AG04449 (cell line): Measurements from ENCODE around the gene LRTM1.
A peak's percentile ranks its signal among the peaks of the same experiment; 100 is the strongest.

Source experiments
- CTCF ChIA-PET: fragments of 350-600 bp; formaldehyde crosslinking; extraction: SDS; loops from one replicate; lab custom pipeline; 2021; ENCODE audit warnings: antibody characterized with exemption; lab: Yijun Ruan, JAX
- POLR2A ChIA-PET: fragments of 400-600, 350-600 bp; formaldehyde crosslinking; extraction: SDS; loops from one replicate; lab custom pipeline; 2020; ENCODE audit warnings: antibody characterized with exemption, inconsistent platforms; lab: Yijun Ruan, JAX
- DNase-seq: peaks from one replicate; pipeline ENCODE4 v3.0.0-alpha.2; 2010; ENCODE audit warnings: low read depth, low spot score
- H3K4me3 ChIP-seq: 2 replicates; pipeline ENCODE4 v1.5.1; 2011; ENCODE audit warnings: low read depth, mild to moderate bottlenecking, control low read depth, low read length
- TF ChIP-seq, protein P1 (sequence below): IDR thresholded peaks from one replicate; pipeline ENCODE4 v1.5.1; 2011; ENCODE audit warnings: mild to moderate bottlenecking, moderate library complexity, low read length, control low read depth, inconsistent platforms; ENCODE audit not compliant: insufficient read depth; ENCODE audit errors: missing control alignments

LRTM1 gene

DNA sequence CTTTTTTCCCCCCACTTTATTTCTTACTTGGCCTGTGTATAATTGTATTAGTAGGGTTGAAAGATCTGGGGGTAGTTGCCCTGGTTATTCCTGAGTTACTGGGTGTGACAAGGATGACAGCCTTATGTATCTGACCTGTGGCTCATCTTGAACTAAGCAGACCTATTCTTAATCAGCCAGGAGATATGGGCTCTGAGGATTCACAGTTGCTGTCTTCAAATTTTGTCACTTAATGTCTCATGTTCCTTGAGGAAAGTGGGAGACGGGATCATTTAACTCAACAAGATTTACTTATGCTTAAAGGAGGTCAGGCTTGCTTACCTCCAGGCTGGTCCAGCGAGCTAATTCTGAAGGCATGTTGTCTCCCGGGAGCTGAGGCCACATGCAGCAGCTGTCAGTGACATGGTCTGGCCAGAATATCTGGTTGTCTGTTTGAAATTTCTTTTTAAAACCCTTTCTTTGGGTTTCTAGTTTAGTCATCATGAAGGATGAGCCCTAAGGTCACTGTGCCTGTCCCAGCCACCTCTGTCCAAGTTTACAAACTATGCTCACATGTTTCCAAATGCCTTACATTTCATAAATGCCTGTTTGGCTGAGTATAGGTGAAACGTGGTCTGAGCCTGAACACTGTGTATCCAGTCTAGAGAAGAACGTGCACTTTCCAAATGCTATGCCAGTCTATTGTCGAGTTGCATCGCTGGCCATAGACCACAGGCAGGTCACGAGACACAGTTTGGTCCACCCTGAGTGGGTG, 26.8 kb downstream of the LRTM1 start:
- no peak for DNase-seq
- POLR2A ChIA-PET: no interaction called here

DNA sequence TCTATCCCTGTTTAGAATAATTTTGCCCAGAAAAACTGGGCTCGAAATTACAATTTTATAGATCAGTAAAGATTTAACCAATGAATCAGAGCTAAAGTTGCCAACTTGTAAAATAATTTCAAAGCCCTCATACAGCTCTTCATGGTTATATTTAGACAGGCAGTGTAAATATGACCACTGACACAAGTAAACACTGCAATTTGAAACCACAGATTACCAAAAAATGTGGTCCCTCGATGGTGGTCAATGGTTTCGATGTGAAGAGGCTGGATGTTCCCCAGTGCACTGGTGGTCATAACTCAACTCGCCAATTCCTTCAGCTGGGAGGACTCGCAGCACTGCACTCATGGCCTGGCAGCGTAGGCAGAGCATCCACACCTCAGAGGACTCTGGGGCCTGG, 28.6 kb downstream of the LRTM1 start:
- TF ChIP-seq, protein P1, sequence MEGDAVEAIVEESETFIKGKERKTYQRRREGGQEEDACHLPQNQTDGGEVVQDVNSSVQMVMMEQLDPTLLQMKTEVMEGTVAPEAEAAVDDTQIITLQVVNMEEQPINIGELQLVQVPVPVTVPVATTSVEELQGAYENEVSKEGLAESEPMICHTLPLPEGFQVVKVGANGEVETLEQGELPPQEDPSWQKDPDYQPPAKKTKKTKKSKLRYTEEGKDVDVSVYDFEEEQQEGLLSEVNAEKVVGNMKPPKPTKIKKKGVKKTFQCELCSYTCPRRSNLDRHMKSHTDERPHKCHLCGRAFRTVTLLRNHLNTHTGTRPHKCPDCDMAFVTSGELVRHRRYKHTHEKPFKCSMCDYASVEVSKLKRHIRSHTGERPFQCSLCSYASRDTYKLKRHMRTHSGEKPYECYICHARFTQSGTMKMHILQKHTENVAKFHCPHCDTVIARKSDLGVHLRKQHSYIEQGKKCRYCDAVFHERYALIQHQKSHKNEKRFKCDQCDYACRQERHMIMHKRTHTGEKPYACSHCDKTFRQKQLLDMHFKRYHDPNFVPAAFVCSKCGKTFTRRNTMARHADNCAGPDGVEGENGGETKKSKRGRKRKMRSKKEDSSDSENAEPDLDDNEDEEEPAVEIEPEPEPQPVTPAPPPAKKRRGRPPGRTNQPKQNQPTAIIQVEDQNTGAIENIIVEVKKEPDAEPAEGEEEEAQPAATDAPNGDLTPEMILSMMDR: no peak
- no peak overlapping the region for H3K4me3 ChIP-seq
- ChIA-PET CTCF (interaction anchor here (1.2 kb wide), 1 partner anchor 10 kb away, joined by 3 read pairs; no protein-coding TSS in a partner anchor), POLR2A (no interaction called here)
- DNase-seq: no peak

More for the DNA sequence above, 26.8 kb downstream of the LRTM1 start:
- CTCF ChIA-PET: no interaction called here
- no peak overlapping the region for H3K4me3 ChIP-seq
- TF ChIP-seq, protein P1: no peak

DNA sequence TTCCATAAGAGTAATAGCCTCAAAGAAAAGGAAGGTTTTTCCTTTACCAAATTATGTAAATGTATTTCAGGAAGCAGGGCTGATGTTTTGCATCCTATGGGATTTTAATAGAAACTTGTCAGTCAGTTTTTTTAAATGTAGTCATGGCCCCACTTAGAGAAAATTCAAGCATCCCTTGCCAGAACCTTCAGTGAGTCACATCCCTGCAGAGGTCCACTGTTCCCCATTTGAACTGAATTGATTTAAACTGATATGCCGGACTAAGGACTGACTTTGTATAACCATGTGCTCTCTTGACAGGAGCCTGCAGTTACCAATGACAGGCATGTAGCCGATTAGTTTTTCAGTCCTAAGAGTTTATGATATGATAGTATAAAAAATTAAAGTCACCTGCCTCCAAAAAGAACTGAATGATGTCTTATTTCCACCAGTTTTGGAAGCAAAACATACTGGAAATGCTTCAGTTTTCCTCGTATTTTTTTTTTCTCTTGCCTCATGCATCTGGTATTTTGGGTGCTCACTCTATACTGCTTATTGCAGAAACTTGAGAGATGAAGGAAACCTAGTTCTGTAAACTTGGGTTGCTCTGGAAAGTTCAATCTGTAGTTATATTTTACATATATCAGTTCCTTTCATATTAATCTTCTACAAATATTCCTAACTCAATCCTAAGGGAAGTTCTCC, 30.7 kb downstream of the LRTM1 start:
- CTCF ChIA-PET: interaction anchor here (1.2 to 1.4 kb wide), 2 partner anchors 11 to 15 kb away, joined by 3 to 5 read pairs; no protein-coding TSS in a partner anchor
- H3K4me3 ChIP-seq: no peak overlapping the region
- no peak for DNase-seq
- TF ChIP-seq, protein P1: no peak
- POLR2A ChIA-PET: no interaction called here

DNA sequence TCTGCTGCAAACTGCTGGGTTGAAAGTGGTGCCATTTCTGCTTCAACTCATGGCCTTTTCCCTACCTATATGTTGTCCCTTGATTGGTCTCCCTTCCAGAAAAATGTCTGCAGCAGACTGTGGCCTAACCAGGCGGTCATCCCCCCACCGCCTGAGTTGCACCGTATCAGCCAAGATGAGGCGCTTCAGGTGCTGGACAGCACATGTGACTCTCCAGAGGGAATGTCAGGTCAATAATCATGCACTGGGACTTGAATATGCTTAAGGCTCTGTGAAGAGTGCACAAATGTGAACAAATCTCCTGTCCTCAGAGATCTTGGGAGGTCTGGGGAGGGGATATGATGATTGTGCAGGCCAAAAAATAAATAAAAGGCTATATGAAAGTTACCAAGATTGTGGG, 32.2 kb downstream of the LRTM1 start:
- H3K4me3 ChIP-seq: no peak overlapping the region
- POLR2A ChIA-PET: no interaction called here
- TF ChIP-seq, protein P1: no peak
- DNase-seq: no peak
- CTCF ChIA-PET: interaction anchor here (0.8 to 1.9 kb wide), 5 partner anchors 9 to 25 kb away, joined by 3 to 5 read pairs (median 3); no protein-coding TSS in a partner anchor

DNA sequence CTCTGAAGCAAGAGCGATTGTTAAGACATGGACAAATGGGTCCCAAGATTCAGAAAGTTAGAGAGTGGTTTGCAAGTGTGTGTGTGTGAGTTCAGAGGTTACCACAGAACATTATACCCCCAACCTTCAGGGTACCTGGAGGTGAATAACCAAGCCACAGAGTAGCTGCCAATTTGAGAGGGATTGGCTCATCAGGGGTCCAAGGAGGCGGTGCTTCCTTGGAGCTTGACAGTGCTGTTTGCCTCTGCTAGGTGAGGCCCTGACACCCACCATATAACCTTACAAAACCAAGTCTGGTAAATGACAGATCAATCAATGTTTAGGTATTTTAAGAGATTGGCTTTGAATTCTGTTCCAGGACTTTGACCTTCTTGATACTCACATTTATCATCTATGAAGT, 35.7 kb downstream of the LRTM1 start:
- CTCF ChIA-PET: interaction anchor here (0.9 to 2.7 kb wide), 11 partner anchors 10 to 533 kb away, joined by 3 to 14 read pairs (median 4); no protein-coding TSS in a partner anchor
- POLR2A ChIA-PET: interaction anchor here (0.6 to 1.4 kb wide), 3 partner anchors 10 to 566 kb away, joined by 3 to 8 read pairs (median 3); no protein-coding TSS in a partner anchor
- TF ChIP-seq, protein P1: no peak
- no peak for DNase-seq
- no peak overlapping the region for H3K4me3 ChIP-seq

DNA sequence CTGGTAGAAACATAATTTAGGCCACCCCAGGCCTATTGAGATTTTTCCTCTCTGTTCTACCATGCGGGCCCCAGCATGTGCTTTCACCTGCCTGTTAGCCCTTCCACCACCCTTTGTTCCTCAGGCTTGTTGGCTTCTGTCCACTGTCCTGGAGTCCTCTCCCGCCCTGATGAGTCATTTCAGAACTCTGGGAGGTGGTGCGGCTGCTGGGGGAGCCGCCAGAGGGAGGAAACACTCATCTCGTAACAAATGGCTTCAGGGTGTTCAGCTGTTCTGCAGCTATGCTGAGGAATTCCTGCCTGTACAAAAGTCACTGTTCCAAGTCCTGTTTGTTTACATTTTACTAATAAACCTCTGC, 36.3 kb downstream of the LRTM1 start:
- peak; percentile 82 for DNase-seq
- no peak overlapping the region for H3K4me3 ChIP-seq
- TF ChIP-seq, protein P1: peak; percentile 80
- POLR2A ChIA-PET: interaction anchor here (0.6 to 1.4 kb wide), 4 partner anchors 9 to 590 kb away, joined by 3 to 8 read pairs (median 3); no protein-coding TSS in a partner anchor
- CTCF ChIA-PET: interaction anchor here (0.9 to 2.7 kb wide), 9 partner anchors 9 to 534 kb away, joined by 3 to 14 read pairs (median 3); no protein-coding TSS in a partner anchor
